ENCODE data around the gene AP4M1. TPM values are rescaled to one million over a fixed set of nuclear protein-coding genes. Genes with fewer than 3 reads are reported as not detected.

Gene AP4M1
- total and polyA plus RNA-seq, 10 of the 15 experiments (the other 5 are each of a cell fraction or from before 2014, with no cell fraction given), result 0.77 to 16.1 (median 13.0) TPM

GRCh38 chr7:100127866-100128636 is 26.6 kb downstream of the AP4M1 start:
- ChIA-PET POLR2A (interaction anchor here (0.5 to 2.2 kb wide), 6 partner anchors 27 to 301 kb away, joined by 3 to 8 read pairs (median 4); partner anchors contain the start of genes AP4M1, MCM7, MEPCE and TRIM4), SMC1A (ENCODE audit: uncharacterized antibody, unreplicated experiment) (interaction anchor here (0.9 to 3.1 kb wide), 11 partner anchors 10 to 214 kb away, joined by 3 to 17 read pairs (median 4); partner anchors contain the start of genes AP4M1 and MCM7), CTCF (interaction anchor here (0.5 to 7.9 kb wide), 12 partner anchors 10 to 217 kb away, joined by 3 to 107 read pairs (median 4); partner anchors contain the start of genes AZGP1 and PVRIG), RAD21 (ENCODE audit: unreplicated experiment) (interaction anchor here (1.4 to 5.1 kb wide), 8 partner anchors 10 to 213 kb away, joined by 4 to 31 read pairs (median 7); partner anchors contain the start of gene ZKSCAN1)
- no peaks in the 10 kb centered on the region for H3K9me3 ChIP-seq (replicated peaks; ENCODE audit: control insufficient read depth, insufficient read depth, low read length)
- ATAC-seq (peak; percentile 46), DNase-seq (ENCODE audit: low read depth, low spot score) (no peak), FAIRE-seq (no peak)
- peak overlapping the region; percentile 87 for H3K9ac ChIP-seq (ENCODE audit: control insufficient read depth, insufficient read depth, low read length)
- WGBS (ENCODE audit: insufficient coverage, insufficient replicate concordance, low lambda C conversion rate, missing lambda C conversion rate), result 2% methylated on average over 37 of the region's 37 CpGs
- TF ChIP-seq SPI1 (IDR thresholded peaks at IDR 0.05; ENCODE audit: borderline replicate concordance, insufficient read depth, low read depth, low read length) (no peak), HDGF (IDR thresholded peaks at IDR 0.05) (0 out of 2 replicates have a peak, but pooled peaks have one; percentile 46), GATAD2B (conservative IDR thresholded peaks at IDR 0.05; ENCODE audit: low read depth) (0 out of 2 replicates have a peak, but pooled peaks have one; percentile 60), IKZF1 (conservative IDR thresholded peaks at IDR 0.05) (peak; percentile 11; the same call in 1 of the 2 replicates), ZNF592 (IDR thresholded peaks at IDR 0.05) (no peak), USF1 (IDR thresholded peaks at IDR 0.05; ENCODE audit: borderline replicate concordance, extremely low read length, insufficient read depth, low read depth, low read length) (no peak), ETV6 (conservative IDR thresholded peaks at IDR 0.05 in 1 of 2, IDR thresholded peaks at IDR 0.05 in 1 of 2; ENCODE audit: borderline replicate concordance in 1 of 2, low read depth in 1 of 2) (no peak), ASH2L (IDR thresholded peaks at IDR 0.05; ENCODE audit: borderline replicate concordance, low read depth) (no peak)
- TF ChIP-seq, protein P1, sequence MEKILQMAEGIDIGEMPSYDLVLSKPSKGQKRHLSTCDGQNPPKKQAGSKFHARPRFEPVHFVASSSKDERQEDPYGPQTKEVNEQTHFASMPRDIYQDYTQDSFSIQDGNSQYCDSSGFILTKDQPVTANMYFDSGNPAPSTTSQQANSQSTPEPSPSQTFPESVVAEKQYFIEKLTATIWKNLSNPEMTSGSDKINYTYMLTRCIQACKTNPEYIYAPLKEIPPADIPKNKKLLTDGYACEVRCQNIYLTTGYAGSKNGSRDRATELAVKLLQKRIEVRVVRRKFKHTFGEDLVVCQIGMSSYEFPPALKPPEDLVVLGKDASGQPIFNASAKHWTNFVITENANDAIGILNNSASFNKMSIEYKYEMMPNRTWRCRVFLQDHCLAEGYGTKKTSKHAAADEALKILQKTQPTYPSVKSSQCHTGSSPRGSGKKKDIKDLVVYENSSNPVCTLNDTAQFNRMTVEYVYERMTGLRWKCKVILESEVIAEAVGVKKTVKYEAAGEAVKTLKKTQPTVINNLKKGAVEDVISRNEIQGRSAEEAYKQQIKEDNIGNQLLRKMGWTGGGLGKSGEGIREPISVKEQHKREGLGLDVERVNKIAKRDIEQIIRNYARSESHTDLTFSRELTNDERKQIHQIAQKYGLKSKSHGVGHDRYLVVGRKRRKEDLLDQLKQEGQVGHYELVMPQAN (conservative IDR thresholded peaks at IDR 0.05), result 0 out of 2 replicates have a peak, but pooled peaks have one; percentile 18
- no peaks in the 10 kb centered on the region for H4K20me1 ChIP-seq (ENCODE audit: control insufficient read depth, insufficient read depth)
- H3K27ac ChIP-seq (ENCODE audit: control insufficient read depth, insufficient read depth), result peak overlapping the region; percentile 99
- H3K4me1 ChIP-seq (ENCODE audit: control insufficient read depth, insufficient read depth, low read length), result peaks cover 17% of the 10 kb centered on the region
- intact Hi-C loops (cut with micrococcal nuclease; ENCODE audit: unreplicated experiment) (loop anchor here (1.0 to 5.0 kb wide), 4 partner anchors 27 to 151 kb away; partner anchors contain the start of genes AP4M1, AZGP1 and MCM7), in situ Hi-C loops (cut with MboI) (no loop called here)
- peak overlapping the region; percentile 98 for H2AFZ ChIP-seq (ENCODE audit: control insufficient read depth, low read depth, low read length)
- peak overlapping the region; percentile 81 for H3K4me2 ChIP-seq (ENCODE audit: control insufficient read depth, insufficient read depth)
- TSS peak; percentile 65 for BruUV-seq (replicated peaks)
- no peaks in the 10 kb centered on the region for H3K27me3 ChIP-seq (replicated peaks in 1 of 2; ENCODE audit: control insufficient read depth in 2 of 2, insufficient read depth in 2 of 2, low read length in 1 of 2)
- no peaks in the 10 kb centered on the region for H3K36me3 ChIP-seq (ENCODE audit: control insufficient read depth in 2 of 2, insufficient read depth in 2 of 2, low read length in 1 of 2)
- peaks cover 13% of the 10 kb centered on the region for H3K79me2 ChIP-seq (ENCODE audit: control insufficient read depth, insufficient read depth, low read length)
- peak overlapping the region; percentile 75 for H3K4me3 ChIP-seq
